IMR-90 (cell line): Measurements from ENCODE around the gene ZFP36. TPM values are rescaled to one million over a fixed set of nuclear protein-coding genes. Genes with fewer than 3 reads are reported as not detected.

Source experiments
- ATAC-seq: fragments of 200-7000 bp; cut with Tn5 transposase; 2 replicates; pipeline ENCODE4 v1.9.1; 2020; ENCODE audit warnings: low read depth, mild to moderate bottlenecking, moderate library complexity
- BruUV-seq: library from RNA; stranded (reverse); fragments of 400-500 nt; replicated peaks from 2 replicates; lab custom pipeline; 2021; lab: Mats Ljungman, UMichigan
- CTCF ChIA-PET: fragments of 300-600 bp; formaldehyde crosslinking; extraction: SDS; loops from one replicate; lab custom pipeline; 2021; ENCODE audit warnings: antibody characterized with exemption; lab: Yijun Ruan, JAX
- POLR2A ChIA-PET: fragments of 300-600 bp; sonication (Branson Sonifier 250); formaldehyde crosslinking; loops from one replicate; lab custom pipeline; 2022; ENCODE audit warnings: antibody characterized with exemption; ENCODE audit not compliant: unreplicated experiment; lab: Charles Lee
- DNase-seq: peaks from one replicate; pipeline ENCODE4 v3.0.0; 2013
- H2AFZ ChIP-seq: replicated peaks from 2 replicates; pipeline ENCODE3; 2013; ENCODE audit warnings: low read length, mild to moderate bottlenecking; ENCODE audit not compliant: poor library complexity
- H2AK5ac ChIP-seq: 2 replicates; pipeline ENCODE4 v1.6.1; 2013; ENCODE audit warnings: low read depth, low read length, inconsistent platforms
- H2AK9ac ChIP-seq: replicated peaks from 2 replicates; pipeline ENCODE3; 2013; ENCODE audit warnings: mild to moderate bottlenecking, low read depth, low read length, moderate library complexity; ENCODE audit not compliant: poor library complexity
- H2BK120ac ChIP-seq: 2 replicates; pipeline ENCODE4 v1.6.1; 2013; ENCODE audit warnings: low read depth, low read length, inconsistent platforms
- H2BK15ac ChIP-seq: 3 replicates; pipeline ENCODE4 v1.6.1; 2013; ENCODE audit warnings: low read depth, low read length, inconsistent platforms
- H2BK20ac ChIP-seq: 2 replicates; pipeline ENCODE4 v1.6.1; 2013; ENCODE audit warnings: low read depth, mild to moderate bottlenecking, inconsistent platforms, low read length, moderate library complexity
- H2BK5ac ChIP-seq: 2 replicates; pipeline ENCODE4 v1.6.1; 2013; ENCODE audit warnings: mild to moderate bottlenecking, low read depth, low read length, inconsistent platforms; ENCODE audit not compliant: poor library complexity, severe bottlenecking
- H3K14ac ChIP-seq: replicated peaks from 2 replicates; pipeline ENCODE4 v1.6.1; 2013; ENCODE audit warnings: low read depth, low read length, inconsistent platforms
- H3K18ac ChIP-seq: 2 replicates; pipeline ENCODE4 v1.6.1; 2013; ENCODE audit warnings: low read depth, low read length, control low read depth
- H3K23ac ChIP-seq: 2 replicates; pipeline ENCODE4 v1.6.1; 2013; ENCODE audit warnings: low read depth, low read length, inconsistent platforms
- H3K27ac ChIP-seq: 2 replicates; pipeline ENCODE4 v1.5.1; 2013; ENCODE audit warnings: mild to moderate bottlenecking, control low read depth, low read length; ENCODE audit not compliant: insufficient read depth
- H3K27me3 ChIP-seq: 2 replicates; pipeline ENCODE4 v1.6.1; 2013; ENCODE audit warnings: low read length; ENCODE audit not compliant: control insufficient read depth, insufficient read depth
- H3K36me3 ChIP-seq: 2 replicates; pipeline ENCODE4 v1.6.1; 2013; ENCODE audit warnings: low read length, mixed read lengths; ENCODE audit not compliant: control insufficient read depth, insufficient read depth
- H3K4ac ChIP-seq: 2 replicates; pipeline ENCODE4 v1.6.1; 2013; ENCODE audit warnings: low read depth, low read length, inconsistent platforms
- H3K4me1 ChIP-seq: 2 replicates; pipeline ENCODE4 v1.6.1; 2013; ENCODE audit warnings: low read length, mixed read lengths; ENCODE audit not compliant: control insufficient read depth, insufficient read depth
- H3K4me2 ChIP-seq: 2 replicates; pipeline ENCODE4 v1.6.1; 2013; ENCODE audit warnings: low read depth, mild to moderate bottlenecking, control low read depth, low read length, moderate library complexity
- H3K4me3 ChIP-seq: 2 replicates; pipeline ENCODE4 v1.5.1; 2013; ENCODE audit warnings: low read depth, mild to moderate bottlenecking, control low read depth, low read length, moderate library complexity; ENCODE audit not compliant: insufficient read depth
- H3K56ac ChIP-seq: 2 replicates; pipeline ENCODE4 v1.6.1; 2013; ENCODE audit warnings: low read length, inconsistent platforms; ENCODE audit not compliant: insufficient read depth; ENCODE audit errors: extremely low read depth
- H3K79me1 ChIP-seq, 2 experiments: 2 replicates each; pipeline ENCODE4 v1.6.1; 2013; ENCODE audit warnings: low read length in 2 of 2, inconsistent platforms in 1 of 2, low read depth in 1 of 2
- H3K9ac ChIP-seq: 2 replicates; pipeline ENCODE4 v1.6.1; 2013; ENCODE audit warnings: low read depth, low read length, control low read depth
- H3K9me1 ChIP-seq: 2 replicates; pipeline ENCODE4 v1.6.1; 2013; ENCODE audit warnings: low read length, inconsistent platforms; ENCODE audit not compliant: insufficient read depth
- H3K9me3 ChIP-seq: 2 replicates; pipeline ENCODE4 v1.6.1; 2013; ENCODE audit warnings: low read length; ENCODE audit not compliant: control insufficient read depth, insufficient read depth
- H4K20me1 ChIP-seq: 2 replicates; pipeline ENCODE4 v1.6.1; 2013; ENCODE audit warnings: low read length, inconsistent platforms; ENCODE audit not compliant: insufficient read depth
- H4K5ac ChIP-seq: 2 replicates; pipeline ENCODE4 v1.6.1; 2013; ENCODE audit warnings: mild to moderate bottlenecking, low read depth, low read length, control low read depth
- H4K8ac ChIP-seq, 2 experiments: 2 replicates each; pipeline ENCODE4 v1.6.1; 2013; ENCODE audit warnings: low read depth in 2 of 2, low read length in 2 of 2, control low read depth in 1 of 2, inconsistent platforms in 1 of 2
- H4K91ac ChIP-seq: 2 replicates; pipeline ENCODE4 v1.6.1; 2013; ENCODE audit warnings: low read depth, low read length, inconsistent platforms; ENCODE audit not compliant: insufficient read depth
- CEBPB ChIP-seq: IDR thresholded peaks from 2 replicates; pipeline ENCODE4 v1.6.1; 2012; ENCODE audit warnings: low read depth, low read length, improper control_type of control experiment
- CHD1 ChIP-seq: IDR thresholded peaks from 2 replicates; pipeline ENCODE4 v1.6.1; 2012; ENCODE audit warnings: low read depth, low read length, improper control_type of control experiment
- FOS ChIP-seq: fragments of 150-350 bp; IDR thresholded peaks from 2 replicates; pipeline ENCODE4 v1.6.1; 2016; ENCODE audit warnings: low read depth, low read length
- MAFK ChIP-seq: IDR thresholded peaks from 2 replicates; pipeline ENCODE4 v1.6.1; 2012; ENCODE audit warnings: low read depth, low read length, improper control_type of control experiment
- MXI1 ChIP-seq: IDR thresholded peaks from 2 replicates; pipeline ENCODE4 v1.6.1; 2012; ENCODE audit warnings: low read depth, mild to moderate bottlenecking, low read length, moderate library complexity, borderline replicate concordance
- RAD21 ChIP-seq: IDR thresholded peaks from 2 replicates; pipeline ENCODE4 v1.6.1; 2012; ENCODE audit warnings: low read length, improper control_type of control experiment
- RCOR1 ChIP-seq: IDR thresholded peaks from 2 replicates; pipeline ENCODE4 v1.6.1; 2012; ENCODE audit warnings: mild to moderate bottlenecking, low read length, improper control_type of control experiment; ENCODE audit not compliant: insufficient replicate concordance
- RFX5 ChIP-seq: IDR thresholded peaks from 2 replicates; pipeline ENCODE4 v1.8.0; 2012; ENCODE audit warnings: low read depth, mild to moderate bottlenecking, low read length, moderate library complexity
- WGBS, 2 experiments: methylation state at CpG; one replicate each; pipeline versions ENCODE4 v1.1.5 to v1.1.7; 2013; ENCODE audit warnings: missing lambda C conversion rate in 2 of 2; ENCODE audit not compliant: insufficient read length in 1 of 2; ENCODE audit errors: extremely low coverage in 2 of 2; 5-methylcytosine and 5-hydroxymethylcytosine counted together
- dilution Hi-C: fragments of 300-500 bp; cut with HindIII; formaldehyde crosslinking; loops from one replicate; pipeline ENCODE4 v1.14.3; 2018; ENCODE audit warnings: low sequenced_read_pairs; ENCODE audit not compliant: unreplicated experiment
- in situ Hi-C: fragments of 300-500 bp; cut with MboI; formaldehyde crosslinking; loops from 3 replicates; pipeline ENCODE4 v1.14.3; 2019; ENCODE audit warnings: low sequenced_read_pairs, inconsistent platforms, mixed read lengths
- intact Hi-C: fragments of 100-400 bp; cut with micrococcal nuclease; formaldehyde crosslinking; loops from 2 replicates; pipeline ENCODE4 v1.10.0; 2022
- polyA plus RNA-seq, 3 experiments: library from polyadenylated mRNA; depleted of rRNA; stranded (reverse); fragments of >200 nt; gene quantifications; 2 replicates each; pipeline ENCODE4 v1.2.3, GENCODE V29; 2012; ENCODE audit warnings: low replicate concordance in 1 of 3
- total RNA-seq: library from RNA; depleted of rRNA; stranded (reverse); fragments of >200 nt; gene quantifications from 2 replicates; pipeline ENCODE4 v1.2.3, GENCODE V29; 2012
- TF ChIP-seq, protein P1 (sequence below): fragments of 150-350 bp; IDR thresholded peaks from 2 replicates; pipeline ENCODE4 v1.6.1; 2016; ENCODE audit warnings: low read depth, mild to moderate bottlenecking, low read length, moderate library complexity, borderline replicate concordance
- TF ChIP-seq, protein P2 (sequence below): conservative IDR thresholded peaks from 2 replicates; pipeline ENCODE4 v1.5.1; 2012; ENCODE audit warnings: mild to moderate bottlenecking, low read depth, low read length, improper control_type of control experiment

Gene ZFP36
- total and polyA plus RNA-seq, 2 of the 4 experiments (the other 2 are of a cell fraction): 1.4 to 45.0 TPM

DNA sequence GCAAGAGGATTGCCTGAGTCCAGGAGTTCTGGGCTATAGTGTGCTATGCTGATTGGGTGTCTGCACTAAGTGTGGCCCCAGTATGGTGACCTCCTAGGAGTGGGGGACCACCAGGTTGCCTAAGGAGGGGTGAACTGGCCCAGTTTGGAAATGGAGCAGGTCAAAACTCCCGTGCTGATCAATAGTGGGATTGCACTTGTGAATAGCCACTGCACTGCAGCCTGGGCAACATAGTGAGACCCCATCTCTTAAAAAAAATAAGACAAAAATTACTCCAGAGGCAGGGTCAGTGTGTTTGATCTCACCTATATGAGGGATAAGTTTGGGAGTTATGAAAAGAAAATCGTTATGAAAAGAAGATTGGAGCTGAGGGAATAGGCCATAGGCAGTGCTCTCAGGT is 37.4 kb upstream of the ZFP36 start:
- Histone ChIP-seq H4K20me1 (peaks cover 10% of the 10 kb centered on the region), H3K36me3 (peaks cover 35% of the 10 kb centered on the region), H3K4me2 (no peak overlapping the region), H2AFZ (no peak overlapping the region), H2BK5ac (no peak overlapping the region), H2AK5ac (no peak overlapping the region), H3K9me1 (peaks cover 13% of the 10 kb centered on the region), H3K9me3 (no peaks in the 10 kb centered on the region), H3K27ac (no peak overlapping the region), H3K4me1 (peaks cover 17% of the 10 kb centered on the region), H3K23ac (no peak overlapping the region), H2AK9ac (no peak overlapping the region), H4K8ac (no peak overlapping the region), H2BK15ac (no peak overlapping the region), H4K91ac (no peak overlapping the region), H3K9ac (no peak overlapping the region), H2BK120ac (no peak overlapping the region), H3K56ac (no peak overlapping the region), H3K4me3 (no peak overlapping the region), H3K14ac (no peak overlapping the region), H3K27me3 (no peaks in the 10 kb centered on the region), H3K79me1 (peaks cover 29 to 61% of the 10 kb centered on the region in 2 experiments), H2BK20ac (no peak overlapping the region), H3K4ac (no peak overlapping the region), H3K18ac (no peak overlapping the region), H4K5ac (no peak overlapping the region)
- dilution Hi-C loops (no loop called here), intact Hi-C loops (no loop called here), in situ Hi-C loops (no loop called here)
- BruUV-seq: no TSS peak
- no peak for ATAC-seq
- no CpG with 5 or more reads among the region's 2 CpGs for WGBS, 2 experiments
- TF ChIP-seq CHD1: no peak
- TF ChIP-seq RCOR1: no peak
- no peak for TF ChIP-seq RFX5
- TF ChIP-seq, protein P1, sequence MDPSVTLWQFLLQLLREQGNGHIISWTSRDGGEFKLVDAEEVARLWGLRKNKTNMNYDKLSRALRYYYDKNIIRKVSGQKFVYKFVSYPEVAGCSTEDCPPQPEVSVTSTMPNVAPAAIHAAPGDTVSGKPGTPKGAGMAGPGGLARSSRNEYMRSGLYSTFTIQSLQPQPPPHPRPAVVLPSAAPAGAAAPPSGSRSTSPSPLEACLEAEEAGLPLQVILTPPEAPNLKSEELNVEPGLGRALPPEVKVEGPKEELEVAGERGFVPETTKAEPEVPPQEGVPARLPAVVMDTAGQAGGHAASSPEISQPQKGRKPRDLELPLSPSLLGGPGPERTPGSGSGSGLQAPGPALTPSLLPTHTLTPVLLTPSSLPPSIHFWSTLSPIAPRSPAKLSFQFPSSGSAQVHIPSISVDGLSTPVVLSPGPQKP: no peak
- TF ChIP-seq CEBPB: no peak
- no peak for TF ChIP-seq MXI1
- no peak for TF ChIP-seq RAD21
- no peak for TF ChIP-seq MAFK
- no peak for TF ChIP-seq FOS
- TF ChIP-seq, protein P2, sequence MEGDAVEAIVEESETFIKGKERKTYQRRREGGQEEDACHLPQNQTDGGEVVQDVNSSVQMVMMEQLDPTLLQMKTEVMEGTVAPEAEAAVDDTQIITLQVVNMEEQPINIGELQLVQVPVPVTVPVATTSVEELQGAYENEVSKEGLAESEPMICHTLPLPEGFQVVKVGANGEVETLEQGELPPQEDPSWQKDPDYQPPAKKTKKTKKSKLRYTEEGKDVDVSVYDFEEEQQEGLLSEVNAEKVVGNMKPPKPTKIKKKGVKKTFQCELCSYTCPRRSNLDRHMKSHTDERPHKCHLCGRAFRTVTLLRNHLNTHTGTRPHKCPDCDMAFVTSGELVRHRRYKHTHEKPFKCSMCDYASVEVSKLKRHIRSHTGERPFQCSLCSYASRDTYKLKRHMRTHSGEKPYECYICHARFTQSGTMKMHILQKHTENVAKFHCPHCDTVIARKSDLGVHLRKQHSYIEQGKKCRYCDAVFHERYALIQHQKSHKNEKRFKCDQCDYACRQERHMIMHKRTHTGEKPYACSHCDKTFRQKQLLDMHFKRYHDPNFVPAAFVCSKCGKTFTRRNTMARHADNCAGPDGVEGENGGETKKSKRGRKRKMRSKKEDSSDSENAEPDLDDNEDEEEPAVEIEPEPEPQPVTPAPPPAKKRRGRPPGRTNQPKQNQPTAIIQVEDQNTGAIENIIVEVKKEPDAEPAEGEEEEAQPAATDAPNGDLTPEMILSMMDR: no peak
- no peak for DNase-seq
- CTCF ChIA-PET: interaction anchor here (1.2 kb wide), 1 partner anchor 14 kb away, joined by 3 read pairs; no protein-coding TSS in a partner anchor
- POLR2A ChIA-PET: no interaction called here
